Stomach (tissue), 9 donors: ENCODE data around the gene LUZP1. TPM values are rescaled to one million over a fixed set of nuclear protein-coding genes. Genes with fewer than 3 reads are reported as not detected.
"Not testable (repeated sequence)": the region's sequence is repeated elsewhere in the genome, so short reads cannot be mapped to it uniquely, and the experiment has no call there.

Experiments
- DNase-seq, 2 donors: peaks; one replicate each; pipeline versions ENCODE4 v3.0.0 to v3.0.0-alpha.2; 2013 to 2019
- H3K27ac ChIP-seq, 5 donors: fragments of 200-600 bp in 4 of 5; sonication (generic) in 4 of 5; one replicate each; pipeline ENCODE4 v1.5.1; 2013 to 2019; ENCODE audit warnings: mild to moderate bottlenecking in 1 of 5, moderate library complexity in 1 of 5
- H3K27me3 ChIP-seq, 3 donors: fragments of 200-600 bp; sonication (generic); one replicate each; pipeline ENCODE4 v1.5.1; 2017 to 2019; ENCODE audit warnings: mixed run types in 1 of 3
- H3K36me3 ChIP-seq, 4 donors: fragments of 200-600 bp; sonication (generic); 1 replicate in 3 of 4; 2 replicates in 1 of 4; pipeline ENCODE4 v1.5.1; 2016 to 2019
- H3K4me1 ChIP-seq, 4 donors: fragments of 200-600 bp; sonication (generic); one replicate each; pipeline ENCODE4 v1.5.1; 2016 to 2019
- H3K4me3 ChIP-seq, 4 donors: fragments of 200-600 bp; sonication (generic) in 3 of 4; one replicate each; pipeline ENCODE4 v1.5.1; 2016 to 2019; ENCODE audit warnings: mild to moderate bottlenecking in 1 of 4
- H3K9me3 ChIP-seq, 4 donors: fragments of 200-600 bp; sonication (generic); one replicate each; pipeline ENCODE4 v1.5.1; 2016 to 2019
- EP300 ChIP-seq: sonication (generic); formaldehyde crosslinking; IDR thresholded peaks from one replicate; pipeline ENCODE4 v1.6.1; 2017; ENCODE audit warnings: antibody characterized with exemption
- POLR2A ChIP-seq, 4 donors: fragments of 450-650 bp; IDR thresholded peaks; one replicate each; pipeline ENCODE4 v1.6.1; 2016; ENCODE audit warnings: antibody characterized with exemption in 4 of 4, control low read depth in 2 of 4, mild to moderate bottlenecking in 1 of 4, moderate library complexity in 1 of 4
- POLR2AphosphoS5 ChIP-seq, 3 donors: sonication (generic); formaldehyde crosslinking; IDR thresholded peaks; one replicate each; pipeline ENCODE4 v1.6.1; 2016; ENCODE audit warnings: antibody characterized with exemption in 3 of 3
- WGBS, 5 donors: extraction: QIAGEN DNeasy Blood & Tissue Kit in 3 of 5; methylation state at CpG; one replicate each; pipeline versions ENCODE4 v1.1.5 to v1.1.7; 2013 to 2018; 5-methylcytosine and 5-hydroxymethylcytosine counted together
- intact Hi-C: fragments of 100-400 bp; cut with DNase I; formaldehyde crosslinking; loops from one replicate; pipeline ENCODE4 v1.15.1; 2023; ENCODE audit warnings: low total_unique reads
- polyA plus RNA-seq, 3 donors: library from polyadenylated mRNA; stranded (reverse); fragments of 200-250 nt; gene quantifications; one replicate each; pipeline ENCODE4 v1.2.3, GENCODE V29; 2013
- total RNA-seq, 5 donors: library from RNA; depleted of rRNA; stranded (reverse); fragments of >200 nt; gene quantifications; one replicate each; pipeline versions ENCODE4 v1.1.0 to v1.2.3, GENCODE V29; 2014 to 2016
- TF ChIP-seq, protein P1 (sequence below), 7 experiments: fragments of 450-650 bp in 4 of 7; fragments of 200-600 bp in 3 of 7; sonication (generic) in 3 of 7; IDR thresholded peaks; one replicate each; pipeline ENCODE4 v1.5.1; 2016 to 2019; ENCODE audit warnings: antibody characterized with exemption in 7 of 7, control low read depth in 2 of 7, mild to moderate bottlenecking in 1 of 7
- donor health status: healthy with polysubstance abuse.
- donor health status: Bipolar disorder and iron deficiency.
- donor health status: healthy.

Gene LUZP1
- total and polyA plus RNA-seq, 8 donors = 2.6 to 20.4 (median 13.4) TPM

DNA sequence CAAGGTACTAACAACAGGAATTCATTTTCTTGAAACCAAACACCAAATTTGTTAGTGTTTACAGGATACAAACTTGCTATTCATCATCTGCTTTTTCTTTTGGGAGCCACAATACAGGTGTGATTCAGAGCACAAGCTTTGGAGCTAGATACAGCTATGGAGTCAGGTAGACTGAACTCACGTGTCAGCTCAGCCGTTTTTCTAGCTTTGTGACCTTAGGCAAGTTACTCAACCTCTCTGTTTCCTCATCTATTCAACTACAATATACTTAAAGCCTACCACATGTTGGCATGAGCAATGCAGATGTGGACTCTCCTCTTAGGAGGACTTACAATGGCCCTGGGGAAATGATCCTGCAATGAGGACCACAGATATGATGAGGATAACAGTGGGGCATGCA, 42.3 kb upstream of the LUZP1 start:
- H3K9me3 ChIP-seq = no peaks in the 10 kb centered on the region

DNA sequence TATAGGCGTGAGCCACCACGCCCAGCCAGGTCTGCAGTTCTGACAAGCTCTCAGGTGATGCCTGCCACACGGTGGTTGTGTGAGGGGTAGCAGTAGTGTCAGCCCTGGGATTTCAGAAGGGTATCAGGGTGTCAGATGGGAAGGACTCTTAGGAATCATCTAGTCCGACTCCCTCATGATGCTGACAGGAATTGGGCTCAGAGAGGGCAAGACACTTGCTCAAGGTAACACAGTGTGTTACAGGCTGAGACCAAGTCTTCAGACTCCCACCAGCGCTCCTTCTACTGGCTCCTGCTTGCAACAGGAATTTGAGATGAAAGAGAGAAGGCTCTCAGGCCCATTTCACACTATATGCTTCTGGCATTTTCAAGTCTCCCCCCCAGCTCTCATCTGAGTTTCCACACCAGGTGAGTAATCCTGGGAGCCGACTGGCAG, 41.7 kb upstream of the LUZP1 start:
- 30 to 46% (median 37%) methylated on average over 2 to 6 of the region's 6 CpGs for WGBS, 5 donors
- H3K27me3 ChIP-seq = peaks cover 5 to 90% (median 18%) of the 10 kb centered on the region in 3 donors
- TF ChIP-seq, protein P1, sequence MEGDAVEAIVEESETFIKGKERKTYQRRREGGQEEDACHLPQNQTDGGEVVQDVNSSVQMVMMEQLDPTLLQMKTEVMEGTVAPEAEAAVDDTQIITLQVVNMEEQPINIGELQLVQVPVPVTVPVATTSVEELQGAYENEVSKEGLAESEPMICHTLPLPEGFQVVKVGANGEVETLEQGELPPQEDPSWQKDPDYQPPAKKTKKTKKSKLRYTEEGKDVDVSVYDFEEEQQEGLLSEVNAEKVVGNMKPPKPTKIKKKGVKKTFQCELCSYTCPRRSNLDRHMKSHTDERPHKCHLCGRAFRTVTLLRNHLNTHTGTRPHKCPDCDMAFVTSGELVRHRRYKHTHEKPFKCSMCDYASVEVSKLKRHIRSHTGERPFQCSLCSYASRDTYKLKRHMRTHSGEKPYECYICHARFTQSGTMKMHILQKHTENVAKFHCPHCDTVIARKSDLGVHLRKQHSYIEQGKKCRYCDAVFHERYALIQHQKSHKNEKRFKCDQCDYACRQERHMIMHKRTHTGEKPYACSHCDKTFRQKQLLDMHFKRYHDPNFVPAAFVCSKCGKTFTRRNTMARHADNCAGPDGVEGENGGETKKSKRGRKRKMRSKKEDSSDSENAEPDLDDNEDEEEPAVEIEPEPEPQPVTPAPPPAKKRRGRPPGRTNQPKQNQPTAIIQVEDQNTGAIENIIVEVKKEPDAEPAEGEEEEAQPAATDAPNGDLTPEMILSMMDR (IDR thresholded peaks at IDR 0.05) = no peak
- TF ChIP-seq POLR2A (IDR thresholded peaks at IDR 0.05) = no peak

More for the DNA sequence above, 42.3 kb upstream of the LUZP1 start:
- H3K36me3 ChIP-seq = no peaks in the 10 kb centered on the region
- peaks cover 11 to 90% (median 24%) of the 10 kb centered on the region in 3 donors for H3K27me3 ChIP-seq
- no peak overlapping the region for H3K27ac ChIP-seq
- intact Hi-C loops = no loop called here
- no peaks in the 10 kb centered on the region for H3K4me1 ChIP-seq
- no peak for TF ChIP-seq POLR2AphosphoS5 (IDR thresholded peaks at IDR 0.05)
- TF ChIP-seq, protein P1 (IDR thresholded peaks at IDR 0.05) = no peak
- WGBS, 5 donors = 43 to 72% (median 66%) methylated on average over 2 of the region's 2 CpGs
- no peak for DNase-seq
- H3K4me3 ChIP-seq = no peak overlapping the region

DNA sequence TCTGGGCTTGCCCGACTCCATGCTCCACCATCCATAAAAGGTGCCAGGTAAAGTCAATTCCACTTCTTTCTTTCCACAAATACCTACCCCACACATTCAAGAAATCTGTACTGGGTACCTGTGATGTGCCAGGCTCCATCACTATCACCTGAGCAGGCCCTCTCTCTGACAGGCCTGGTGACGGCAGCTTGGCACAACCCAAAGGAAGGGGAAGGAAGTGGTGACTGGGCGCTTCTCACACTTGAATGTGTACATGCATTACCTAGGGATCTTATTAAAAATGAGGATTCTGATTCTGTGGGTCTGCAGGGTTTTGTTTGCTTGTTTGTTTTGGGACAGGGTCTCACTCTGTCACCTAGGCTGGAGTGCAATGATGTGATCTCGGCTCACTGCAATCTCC, 41.1 kb upstream of the LUZP1 start:
- no peak overlapping the region for H3K4me3 ChIP-seq
- TF ChIP-seq POLR2A (IDR thresholded peaks at IDR 0.05) = no peak
- TF ChIP-seq POLR2AphosphoS5 (IDR thresholded peaks at IDR 0.05) = no peak
- no peak for TF ChIP-seq EP300
- TF ChIP-seq, protein P1 (IDR thresholded peaks at IDR 0.05) = no peak
- intact Hi-C loops = no loop called here
- no peaks in the 10 kb centered on the region for H3K4me1 ChIP-seq
- H3K27ac ChIP-seq = no peak overlapping the region
- peaks cover 0 to 84% (median 12%) of the 10 kb centered on the region in 3 donors for H3K27me3 ChIP-seq
- no peaks in the 10 kb centered on the region for H3K36me3 ChIP-seq
- 65 to 83% (median 73%) methylated on average over 4 of the region's 4 CpGs for WGBS, 5 donors
- no peak for DNase-seq
- no peaks in the 10 kb centered on the region for H3K9me3 ChIP-seq

More for the DNA sequence above, 41.7 kb upstream of the LUZP1 start:
- H3K4me1 ChIP-seq = no peaks in the 10 kb centered on the region
- no peaks in the 10 kb centered on the region for H3K9me3 ChIP-seq
- no peaks in the 10 kb centered on the region for H3K36me3 ChIP-seq
- no peak overlapping the region for H3K4me3 ChIP-seq
- intact Hi-C loops = no loop called here
- no peak overlapping the region for H3K27ac ChIP-seq
- DNase-seq = no peak

DNA sequence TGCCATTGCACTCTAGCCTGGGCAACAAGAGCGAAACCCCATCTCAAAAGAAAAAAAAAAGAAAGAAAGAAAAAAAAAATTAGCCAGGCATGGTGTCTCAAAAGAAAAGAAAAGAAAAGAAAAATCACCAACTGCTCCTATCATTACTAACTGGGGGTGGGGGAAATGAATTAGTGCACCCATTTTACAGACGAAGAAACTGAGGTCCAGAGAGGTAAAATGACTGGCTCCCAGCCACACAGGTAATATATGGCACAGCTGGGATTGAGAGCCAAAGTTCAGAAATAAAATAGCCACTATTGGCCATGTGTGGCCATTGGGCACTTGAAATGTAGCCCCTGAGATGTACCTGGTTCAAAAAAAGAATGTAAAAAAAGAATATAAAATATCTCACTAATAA, 39.9 kb upstream of the LUZP1 start:
- H3K9me3 ChIP-seq = no peaks in the 10 kb centered on the region
- intact Hi-C loops = no loop called here
- no peaks in the 10 kb centered on the region for H3K36me3 ChIP-seq
- no peak for DNase-seq
- 83 to 88% (median 87%) methylated on average over 2 of the region's 2 CpGs for WGBS, 5 donors
- peaks cover 0 to 72% (median 7%) of the 10 kb centered on the region in 3 donors for H3K27me3 ChIP-seq
- no peak overlapping the region for H3K4me3 ChIP-seq
- H3K27ac ChIP-seq = no peak overlapping the region
- no peak for TF ChIP-seq POLR2AphosphoS5 (IDR thresholded peaks at IDR 0.05)
- TF ChIP-seq, protein P1 (IDR thresholded peaks at IDR 0.05) = no peak
- no peak for TF ChIP-seq EP300
- TF ChIP-seq POLR2A (IDR thresholded peaks at IDR 0.05) = no peak
- H3K4me1 ChIP-seq = no peaks in the 10 kb centered on the region

DNA sequence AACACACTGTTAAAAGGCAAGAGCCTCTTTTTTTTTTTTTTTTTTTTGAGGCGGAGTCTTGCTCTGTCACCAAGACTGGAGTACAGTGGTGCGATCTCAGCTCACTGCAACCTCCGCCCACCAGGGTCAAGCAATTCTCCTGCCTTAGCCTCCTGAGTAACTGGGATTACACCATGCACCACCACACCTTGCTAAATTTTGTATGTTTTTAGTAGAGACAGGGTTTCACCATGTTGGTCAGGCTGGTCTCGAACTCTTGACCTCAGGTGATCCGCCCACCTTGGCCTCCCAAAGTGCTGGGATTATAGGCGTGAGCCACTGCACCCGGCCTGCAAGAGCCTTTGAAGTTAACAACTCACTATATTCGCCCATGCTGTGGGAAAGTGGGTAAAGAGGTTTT, 39.1 kb upstream of the LUZP1 start:
- intact Hi-C loops, H3K36me3 ChIP-seq, H3K27ac ChIP-seq, DNase-seq, H3K4me3 ChIP-seq, H3K4me1 ChIP-seq, H3K9me3 ChIP-seq: not testable (repeated sequence)
- 84 to 92% (median 90%) methylated on average over 8 of the region's 8 CpGs for WGBS, 5 donors
- peaks cover 0 to 65% (median 7%) of the 10 kb centered on the region in 3 donors for H3K27me3 ChIP-seq
